Prostate gland (tissue), 2 donors: ENCODE data around the gene MAN2B2. TPM values are rescaled to one million over a fixed set of nuclear protein-coding genes. Genes with fewer than 3 reads are reported as not detected.

Experiments
- DNase-seq: peaks from one replicate; pipeline ENCODE4 v3.0.0-alpha.2; 2019; ENCODE audit warnings: low spot score
- H3K27ac ChIP-seq, 2 donors: fragments of 200-600 bp; sonication (generic); 2 replicates each; pipeline ENCODE4 v1.5.1; 2017 to 2019
- H3K27me3 ChIP-seq: fragments of 200-600 bp; sonication (generic); replicated peaks from 2 replicates; pipeline ENCODE4 v1.5.1; 2019; ENCODE audit not compliant: insufficient read depth
- H3K36me3 ChIP-seq, 2 donors: fragments of 200-600 bp; sonication (generic); 1 replicate in 1 of 2; 2 replicates in 1 of 2; pipeline versions ENCODE4 v1.5.1 to v1.8.1; 2017 to 2019
- H3K4me1 ChIP-seq: fragments of 200-600 bp; sonication (generic); replicated peaks from 2 replicates; pipeline ENCODE4 v1.5.1; 2019
- H3K4me3 ChIP-seq, 2 donors: fragments of 200-600 bp; sonication (generic); 2 replicates each; pipeline ENCODE4 v1.5.1; 2017 to 2019
- H3K9me3 ChIP-seq: fragments of 200-600 bp; sonication (generic); 2 replicates; pipeline ENCODE4 v1.5.1; 2017
- CTCF ChIP-seq, 4 experiments: fragments of 200-600 bp in 2 of 4; fragments of 450-650 bp in 2 of 4; sonication (generic) in 2 of 4; IDR thresholded peaks; 1 replicate in 3 of 4; 2 replicates in 1 of 4; pipeline ENCODE4 v1.5.1; 2016 to 2019; ENCODE audit warnings: antibody characterized with exemption in 4 of 4, mild to moderate bottlenecking in 2 of 4, moderate library complexity in 2 of 4
- POLR2A ChIP-seq: fragments of 450-650 bp; IDR thresholded peaks from one replicate; pipeline ENCODE4 v1.6.1; 2016; ENCODE audit warnings: antibody characterized with exemption, mild to moderate bottlenecking
- POLR2AphosphoS5 ChIP-seq: sonication (generic); formaldehyde crosslinking; IDR thresholded peaks from one replicate; pipeline ENCODE4 v1.6.1; 2017; ENCODE audit warnings: antibody characterized with exemption
- WGBS: methylation state at CpG from one replicate; pipeline ENCODE4 v1.1.5; 2018; 5-methylcytosine and 5-hydroxymethylcytosine counted together
- intact Hi-C: fragments of 100-400 bp; cut with DNase I; formaldehyde crosslinking; loops from one replicate; pipeline ENCODE4 v1.14.2; 2022
- total RNA-seq, 2 donors: library from RNA; depleted of rRNA; stranded (reverse); fragments of >200 nt; gene quantifications; one replicate each; pipeline ENCODE4 v1.1.0, GENCODE V29; 2016

The MAN2B2 gene
- total RNA-seq, 2 donors from 2014 or later = 52.7 to 69.5 TPM

- no peak overlapping the region for H3K4me3 ChIP-seq
- H3K9me3 ChIP-seq = no peaks in the 10 kb centered on the region
- WGBS = 91% methylated on average over 4 of the region's 4 CpGs
- peaks cover 0 to 3% of the 10 kb centered on the region in 2 donors for H3K36me3 ChIP-seq
- H3K4me1 ChIP-seq = no peaks in the 10 kb centered on the region
- intact Hi-C loops = no loop called here
- no peaks in the 10 kb centered on the region for H3K27me3 ChIP-seq
- no peak for DNase-seq
- H3K27ac ChIP-seq = no peak overlapping the region
- TF ChIP-seq POLR2AphosphoS5 (no peak), POLR2A (no peak), CTCF (IDR thresholded peaks at IDR 0.05) (no peak)
Measured at GRCh38 chr4:6582889-6583490, 8.0 kb downstream of the MAN2B2 start.

- Histone ChIP-seq H3K9me3 (no peaks in the 10 kb centered on the region), H3K36me3 (peaks cover 0 to 3% of the 10 kb centered on the region in 2 donors), H3K4me1 (no peaks in the 10 kb centered on the region), H3K4me3 (no peak overlapping the region), H3K27me3 (no peaks in the 10 kb centered on the region), H3K27ac (no peak overlapping the region)
- TF ChIP-seq CTCF (IDR thresholded peaks at IDR 0.05) (no peak), POLR2A (no peak), POLR2AphosphoS5 (no peak)
- DNase-seq = no peak
- WGBS = 95% methylated on average over 7 of the region's 7 CpGs
- intact Hi-C loops = no loop called here
Measured at GRCh38 chr4:6584865-6585264, 9.9 kb downstream of the MAN2B2 start.

- DNase-seq = no peak
- Histone ChIP-seq H3K36me3 (peaks cover 3% of the 10 kb centered on the region in 2 donors), H3K4me1 (no peaks in the 10 kb centered on the region), H3K27ac (no peak overlapping the region), H3K9me3 (no peaks in the 10 kb centered on the region), H3K4me3 (no peak overlapping the region), H3K27me3 (no peaks in the 10 kb centered on the region)
- intact Hi-C loops = no loop called here
- no peak for TF ChIP-seq POLR2AphosphoS5
- TF ChIP-seq POLR2A = no peak
- no peak for TF ChIP-seq CTCF (IDR thresholded peaks at IDR 0.05)
- 82% methylated on average over 26 of the region's 26 CpGs for WGBS
Measured at GRCh38 chr4:6586715-6587325, 11.8 kb downstream of the MAN2B2 start.

GRCh38 chr4:6589444-6589843, 14.5 kb downstream of the MAN2B2 start:
- no peak for DNase-seq
- no peak overlapping the region for H3K27ac ChIP-seq
- 99% methylated on average over 4 of the region's 4 CpGs for WGBS
- H3K4me3 ChIP-seq = no peak overlapping the region
- H3K27me3 ChIP-seq = no peaks in the 10 kb centered on the region
- no peaks in the 10 kb centered on the region for H3K9me3 ChIP-seq
- intact Hi-C loops = no loop called here
- peaks cover 0 to 4% of the 10 kb centered on the region in 2 donors for H3K36me3 ChIP-seq
- no peaks in the 10 kb centered on the region for H3K4me1 ChIP-seq
- TF ChIP-seq POLR2A = no peak
- TF ChIP-seq POLR2AphosphoS5 = no peak
- TF ChIP-seq CTCF (IDR thresholded peaks at IDR 0.05) = no peak

DNA sequence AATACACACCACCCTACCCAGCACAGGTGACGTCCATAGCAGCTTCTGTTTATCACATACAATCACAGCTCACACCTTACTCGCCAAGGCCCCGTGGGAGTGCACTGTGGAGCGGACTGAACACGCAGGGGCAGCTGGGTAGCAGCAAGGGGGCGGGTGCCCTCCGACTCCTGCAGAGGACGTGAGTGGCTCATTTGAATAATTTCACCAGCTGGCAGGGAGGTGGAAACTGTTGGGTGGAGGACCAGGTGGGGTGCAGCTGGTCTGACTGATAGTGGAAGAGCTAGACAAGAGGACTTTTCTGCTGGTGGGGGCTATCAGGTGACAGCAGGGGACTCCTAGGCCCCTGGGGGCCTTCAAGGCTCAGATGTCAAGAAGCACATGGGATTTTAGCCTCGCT, 16.3 kb downstream of the MAN2B2 start:
- 79% methylated on average over 9 of the region's 9 CpGs for WGBS
- TF ChIP-seq CTCF (IDR thresholded peaks at IDR 0.05) (no peak), POLR2AphosphoS5 (no peak), POLR2A (no peak)
- no peak for DNase-seq
- H3K4me1 ChIP-seq = no peaks in the 10 kb centered on the region
- no peak overlapping the region for H3K4me3 ChIP-seq
- intact Hi-C loops = no loop called here
- H3K27me3 ChIP-seq = no peaks in the 10 kb centered on the region
- H3K9me3 ChIP-seq = no peaks in the 10 kb centered on the region
- H3K27ac ChIP-seq = no peak overlapping the region
- peaks cover 0 to 4% of the 10 kb centered on the region in 2 donors for H3K36me3 ChIP-seq
